H9 (cell line): ENCODE measurements around the gene KLC1. TPM values are rescaled to one million over a fixed set of nuclear protein-coding genes. Genes with fewer than 3 reads are reported as not detected.
A peak's percentile ranks its signal among the peaks of the same experiment; 100 is the strongest.

Experiments
- DNase-seq: peaks from one replicate; pipeline ENCODE4 v3.0.0-alpha.2; 2017
- H2AFZ ChIP-seq: one replicate; pipeline ENCODE4 v1.6.1; 2013; ENCODE audit warnings: mild to moderate bottlenecking, low read length, control low read depth, moderate library complexity
- H2AK5ac ChIP-seq: 2 replicates; pipeline ENCODE4 v1.6.1; 2013; ENCODE audit warnings: low read length, control low read depth, mixed read lengths; ENCODE audit not compliant: insufficient read length
- H2BK120ac ChIP-seq: one replicate; pipeline ENCODE4 v1.6.1; 2013; ENCODE audit warnings: low read depth, mild to moderate bottlenecking, low read length, control low read depth, inconsistent platforms; ENCODE audit not compliant: poor library complexity, severe bottlenecking
- H2BK12ac ChIP-seq: 2 replicates; pipeline ENCODE4 v1.6.1; 2013; ENCODE audit warnings: low read length, control low read depth, mixed read lengths, low read depth; ENCODE audit not compliant: insufficient read length
- H2BK15ac ChIP-seq: 2 replicates; pipeline ENCODE4 v1.6.1; 2013; ENCODE audit warnings: low read depth, low read length, control low read depth
- H2BK20ac ChIP-seq: one replicate; pipeline ENCODE4 v1.6.1; 2013; ENCODE audit warnings: low read depth, mild to moderate bottlenecking, low read length, control low read depth, inconsistent platforms; ENCODE audit not compliant: poor library complexity, severe bottlenecking
- H2BK5ac ChIP-seq: 2 replicates; pipeline ENCODE4 v1.6.1; 2013; ENCODE audit warnings: low read length, control low read depth, mixed read lengths; ENCODE audit not compliant: insufficient read length
- H3K14ac ChIP-seq: 2 replicates; pipeline ENCODE4 v1.6.1; 2013; ENCODE audit warnings: low read length, control low read depth; ENCODE audit not compliant: insufficient read depth
- H3K18ac ChIP-seq: 2 replicates; pipeline ENCODE4 v1.6.1; 2013; ENCODE audit warnings: low read depth, mild to moderate bottlenecking, mixed read lengths, low read length, control low read depth; ENCODE audit not compliant: insufficient read length
- H3K23ac ChIP-seq: 2 replicates; pipeline ENCODE4 v1.6.1; 2013; ENCODE audit warnings: low read length, control low read depth, mixed read lengths, low read depth; ENCODE audit not compliant: insufficient read length
- H3K23me2 ChIP-seq: 2 replicates; pipeline ENCODE4 v1.6.1; 2013; ENCODE audit warnings: low read depth, mild to moderate bottlenecking, mixed read lengths, low read length, control low read depth; ENCODE audit not compliant: insufficient read length, poor library complexity, severe bottlenecking
- H3K27ac ChIP-seq: 2 replicates; pipeline ENCODE4 v1.5.1; 2013; ENCODE audit warnings: low read length, control low read depth, mixed read lengths, low read depth; ENCODE audit not compliant: insufficient read length
- H3K27me3 ChIP-seq: 2 replicates; pipeline ENCODE4 v1.6.1; 2013; ENCODE audit warnings: low read length, control low read depth, inconsistent platforms; ENCODE audit not compliant: insufficient read depth
- H3K4ac ChIP-seq: 2 replicates; pipeline ENCODE4 v1.6.1; 2013; ENCODE audit warnings: low read depth, mild to moderate bottlenecking, control low read depth, inconsistent platforms, low read length, moderate library complexity
- H3K4me1 ChIP-seq: 2 replicates; pipeline ENCODE4 v1.6.1; 2013; ENCODE audit warnings: low read length, control low read depth, inconsistent platforms; ENCODE audit not compliant: insufficient read depth
- H3K4me2 ChIP-seq: 2 replicates; pipeline ENCODE4 v1.6.1; 2013; ENCODE audit warnings: low read length, control low read depth, mixed read lengths; ENCODE audit not compliant: insufficient read length, insufficient read depth
- H3K56ac ChIP-seq: 2 replicates; pipeline ENCODE4 v1.6.1; 2013; ENCODE audit warnings: low read depth, mild to moderate bottlenecking, mixed read lengths, low read length, control low read depth; ENCODE audit not compliant: insufficient read length
- H3K79me1 ChIP-seq: 2 replicates; pipeline ENCODE4 v1.6.1; 2013; ENCODE audit warnings: low read depth, mild to moderate bottlenecking, moderate library complexity, low read length, control low read depth, inconsistent platforms; ENCODE audit not compliant: insufficient read depth, poor library complexity, severe bottlenecking
- H3K79me2 ChIP-seq: 2 replicates; pipeline ENCODE4 v1.6.1; 2013; ENCODE audit warnings: low read length, control low read depth, inconsistent platforms; ENCODE audit not compliant: insufficient read depth
- H3K9ac ChIP-seq: 2 replicates; pipeline ENCODE4 v1.6.1; 2013; ENCODE audit warnings: low read length, control low read depth, mixed read lengths; ENCODE audit not compliant: insufficient read length; ENCODE audit errors: extremely low read depth
- H3K9me3 ChIP-seq: one replicate; pipeline ENCODE4 v1.6.1; 2013; ENCODE audit warnings: low read depth, low read length, inconsistent platforms; ENCODE audit not compliant: control insufficient read depth
- H3T11ph ChIP-seq: one replicate; pipeline ENCODE4 v1.6.1; 2013; ENCODE audit warnings: mild to moderate bottlenecking, low read length, control low read depth, inconsistent platforms
- H4K20me1 ChIP-seq: one replicate; pipeline ENCODE4 v1.6.1; 2013; ENCODE audit not compliant: control insufficient read depth, insufficient read length, insufficient read depth
- H4K5ac ChIP-seq: 2 replicates; pipeline ENCODE4 v1.6.1; 2013; ENCODE audit warnings: low read depth, mild to moderate bottlenecking, mixed read lengths, low read length, control low read depth; ENCODE audit not compliant: insufficient read length
- H4K8ac ChIP-seq: replicated peaks from 2 replicates; pipeline ENCODE4 v1.6.1; 2013; ENCODE audit warnings: low read length, control low read depth, mixed read lengths, low read depth; ENCODE audit not compliant: insufficient read length
- H4K91ac ChIP-seq: 2 replicates; pipeline ENCODE4 v1.6.1; 2013; ENCODE audit warnings: low read depth, mild to moderate bottlenecking, moderate library complexity, mixed read lengths, low read length, control low read depth; ENCODE audit not compliant: insufficient read length
- H3K27ac Mint-ChIP-seq, 3 experiments: 2 replicates in 2 of 3; 3 replicates in 1 of 3; pipeline ENCODE4 v1.8.0; 2020 to 2021; ENCODE audit warnings: mixed read lengths in 3 of 3, mild to moderate bottlenecking in 1 of 3, moderate library complexity in 1 of 3
- H3K27me3 Mint-ChIP-seq: 2 replicates; pipeline ENCODE4 v1.8.0; 2021; ENCODE audit warnings: low read depth, mild to moderate bottlenecking, moderate library complexity, mixed read lengths
- H3K36me3 Mint-ChIP-seq, 3 experiments: 2 replicates in 2 of 3; 3 replicates in 1 of 3; pipeline ENCODE4 v1.8.0; 2020 to 2021; ENCODE audit warnings: low read depth in 3 of 3, mixed read lengths in 3 of 3; ENCODE audit not compliant: insufficient read depth in 1 of 3
- H3K4me1 Mint-ChIP-seq, 2 experiments: 2 replicates each; pipeline ENCODE4 v1.8.0; 2020; ENCODE audit warnings: mixed read lengths in 2 of 2
- H3K4me3 Mint-ChIP-seq, 2 experiments: 2 replicates in 1 of 2; 3 replicates in 1 of 2; pipeline ENCODE4 v1.8.0; 2020 to 2021; ENCODE audit warnings: mild to moderate bottlenecking in 2 of 2, mixed read lengths in 2 of 2, moderate library complexity in 1 of 2
- H3K9me3 Mint-ChIP-seq, 2 experiments: 2 replicates in 1 of 2; 3 replicates in 1 of 2; pipeline ENCODE4 v1.8.0; 2020; ENCODE audit warnings: mild to moderate bottlenecking in 2 of 2, mixed read lengths in 2 of 2, moderate library complexity in 1 of 2
- CTCF ChIP-seq: fragments of 200-600 bp; sonication (generic); conservative IDR thresholded peaks from 3 replicates; pipeline ENCODE4 v1.8.0; 2021; ENCODE audit warnings: antibody characterized with exemption, mild to moderate bottlenecking
- WGBS: extraction: QIAGEN DNeasy Blood & Tissue Kit; methylation state at CpG from one replicate; pipeline ENCODE4 v1.1.7; 2013; ENCODE audit warnings: missing lambda C conversion rate, low lambda C conversion rate, mixed read lengths; ENCODE audit not compliant: insufficient read length; ENCODE audit errors: extremely low coverage; 5-methylcytosine and 5-hydroxymethylcytosine counted together
- total RNA-seq: library from RNA; stranded (reverse); gene quantifications from 2 replicates; pipeline ENCODE4 v1.2.1, GENCODE V29; 2021

The KLC1 gene
- total RNA-seq, 1 experiment from 2014 or later = 143 TPM

- Histone ChIP-seq H3K79me1 (no peaks in the 10 kb centered on the region), H2AFZ (no peak overlapping the region), H2BK5ac (no peak overlapping the region), H3K9me3 (no peaks in the 10 kb centered on the region), H3K27me3 (no peaks in the 10 kb centered on the region), H2AK5ac (no peak overlapping the region), H2BK12ac (no peak overlapping the region), H3K79me2 (no peaks in the 10 kb centered on the region), H4K91ac (no peak overlapping the region), H2BK15ac (no peak overlapping the region), H3K23ac (no peak overlapping the region), H4K20me1 (no peaks in the 10 kb centered on the region), H4K5ac (no peak overlapping the region), H3K14ac (no peak overlapping the region), H3K4me2 (no peak overlapping the region), H3K56ac (no peak overlapping the region), H3T11ph (no peak overlapping the region), H3K23me2 (no peaks in the 10 kb centered on the region), H3K4ac (no peak overlapping the region), H2BK20ac (no peak overlapping the region), H3K27ac (no peak overlapping the region), H3K18ac (no peak overlapping the region), H2BK120ac (no peak overlapping the region), H4K8ac (no peak overlapping the region), H3K9ac (no peak overlapping the region), H3K4me1 (no peaks in the 10 kb centered on the region)
- H3K9me3 Mint-ChIP-seq = no peaks in the 10 kb centered on the region; a peak in 1 of 5 replicates
- peaks cover under 1 to 5% of the 10 kb centered on the region in 2 experiments for H3K4me1 Mint-ChIP-seq
- peak; percentile 24; the same call in 2 of the 3 replicates for TF ChIP-seq CTCF
- DNase-seq = no peak
- no peak overlapping the region for H3K4me3 Mint-ChIP-seq
- peaks cover 3% of the 10 kb centered on the region for H3K27me3 Mint-ChIP-seq
- no peak overlapping the region for H3K27ac Mint-ChIP-seq
- WGBS = no CpG with 5 or more reads among the region's 5 CpGs
- 0 out of 7 replicates have a peak, but pooled peaks cover 0 to 4% (median 0%) of the 10 kb centered on the region in 3 experiments for H3K36me3 Mint-ChIP-seq
Observed at GRCh38 chr14:103600503-103600902, 28.5 kb upstream of the KLC1 start.
